Measurements from ENCODE around the gene HEPH.
"Not testable (repeated sequence)": the region's sequence is repeated elsewhere in the genome, so short reads cannot be mapped to it uniquely, and the experiment has no call there.

HEPH gene

DNA sequence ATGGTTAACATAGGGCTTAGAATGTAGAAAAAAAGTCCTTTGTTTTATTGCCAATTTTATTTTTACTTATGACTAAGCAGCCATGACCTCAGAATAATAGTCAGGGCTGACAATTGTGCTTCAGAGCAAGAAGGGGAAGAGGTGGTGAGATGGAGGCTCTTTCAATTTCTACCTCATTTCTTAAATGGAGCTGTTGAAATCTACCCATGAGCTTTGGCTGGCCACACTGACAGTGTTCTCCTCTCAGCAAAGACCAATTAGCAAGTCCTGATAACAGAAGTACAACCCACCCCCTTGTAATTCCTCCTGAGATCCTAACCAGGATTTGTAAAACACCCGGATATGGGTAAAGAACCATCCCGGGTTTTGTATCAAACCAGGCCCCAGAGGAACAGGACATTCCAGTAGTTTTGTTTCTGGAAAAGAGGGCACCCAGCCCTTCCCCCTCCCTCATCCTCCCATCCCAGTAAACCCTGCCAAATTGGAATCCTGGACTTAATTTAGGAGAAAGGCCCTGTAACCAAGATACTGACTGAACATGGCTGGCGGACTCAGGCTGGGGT is at the start of gene HEPH:
TSS of gene HEPH (plus strand) at position 399 of the 563 bp plus-strand sequence. CDS start 6,324 bp downstream, outside the sequence.
- Histone ChIP-seq H3K36me3 (ENCODE audit: control insufficient read depth, insufficient read depth, low read length) (no peaks in the 10 kb centered on the region), H3K27ac (ENCODE audit: low read length) (no peak within 1 kb of the TSS), H3K4me1 (ENCODE audit: control insufficient read depth, insufficient read depth, low read length) (no peaks in the 10 kb centered on the region), H3K27me3 (ENCODE audit: control insufficient read depth, insufficient read depth, low read length) (no peaks in the 10 kb centered on the region), H3K9me3 (ENCODE audit: control insufficient read depth, insufficient read depth, low read length) (no peaks in the 10 kb centered on the region), H3K4me3 (ENCODE audit: low read length) (peak within 1 kb of the TSS; percentile 47; the same call in 1 of the 2 replicates)
- DNase-seq (ENCODE audit: low read depth, low spot score) = no peak
- WGBS (ENCODE audit: insufficient coverage, insufficient read length) = no CpG with 5 or more reads among the region's 3 CpGs

DNA sequence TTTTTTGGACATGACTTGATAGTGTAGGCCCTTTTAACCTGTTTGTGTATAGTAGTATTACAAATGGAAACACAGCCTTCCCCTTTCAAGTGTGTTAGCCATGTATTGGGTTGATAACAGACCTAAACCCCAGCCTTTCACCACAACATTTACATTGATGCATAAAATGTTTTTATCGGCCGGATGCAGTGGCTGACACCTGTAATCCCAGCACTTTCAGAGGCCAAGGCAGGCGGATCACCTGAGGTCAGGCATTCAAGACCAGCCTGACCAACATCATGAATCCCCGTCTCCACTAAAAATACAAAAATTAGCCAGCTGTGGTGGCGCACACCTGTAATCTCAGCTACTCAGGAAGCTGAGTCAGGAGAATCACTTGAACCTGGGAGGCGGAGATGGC is 45.3 kb upstream of the HEPH start:
- not testable (repeated sequence) for H3K27me3 ChIP-seq (ENCODE audit: control insufficient read depth, insufficient read depth, low read length); DNase-seq (ENCODE audit: low read depth, low spot score); H3K4me1 ChIP-seq (ENCODE audit: control insufficient read depth, insufficient read depth, low read length); H3K4me3 ChIP-seq (ENCODE audit: low read length); H3K9me3 ChIP-seq (ENCODE audit: control insufficient read depth, insufficient read depth, low read length); H3K36me3 ChIP-seq (ENCODE audit: control insufficient read depth, insufficient read depth, low read length); H3K27ac ChIP-seq (ENCODE audit: low read length)
- WGBS (ENCODE audit: insufficient coverage, insufficient read length) = no CpG with 5 or more reads among the region's 6 CpGs

DNA sequence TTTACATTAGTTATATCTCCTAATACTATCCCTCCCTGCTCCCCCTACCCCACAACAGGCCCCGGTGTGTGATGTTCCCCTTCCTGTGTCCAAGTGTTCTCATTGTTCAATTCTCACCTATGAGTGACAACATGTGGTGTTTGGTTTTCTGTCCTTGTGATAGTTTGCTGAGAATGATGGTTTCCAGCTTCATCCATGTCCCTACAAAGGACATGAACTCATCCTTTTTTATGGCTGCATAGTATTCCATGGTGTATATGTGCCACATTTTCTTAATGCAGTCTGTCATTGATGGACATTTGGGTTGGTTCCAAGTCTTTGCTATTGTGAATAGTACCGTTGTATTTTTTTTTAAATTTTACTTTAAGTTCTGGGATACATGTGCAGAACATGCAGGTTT is 42.7 kb upstream of the HEPH start:
- H3K4me1 ChIP-seq (ENCODE audit: control insufficient read depth, insufficient read depth, low read length); DNase-seq (ENCODE audit: low read depth, low spot score); H3K36me3 ChIP-seq (ENCODE audit: control insufficient read depth, insufficient read depth, low read length); H3K27me3 ChIP-seq (ENCODE audit: control insufficient read depth, insufficient read depth, low read length); H3K9me3 ChIP-seq (ENCODE audit: control insufficient read depth, insufficient read depth, low read length); H3K27ac ChIP-seq (ENCODE audit: low read length); H3K4me3 ChIP-seq (ENCODE audit: low read length): not testable (repeated sequence)
- no CpG with 5 or more reads among the region's 2 CpGs for WGBS (ENCODE audit: insufficient coverage, insufficient read length)

GRCh38 chrX:66126662-66127061 is 37.4 kb upstream of the HEPH start:
- Histone ChIP-seq H3K27me3 (ENCODE audit: control insufficient read depth, insufficient read depth, low read length) (no peaks in the 10 kb centered on the region), H3K4me3 (ENCODE audit: low read length) (no peak overlapping the region), H3K4me1 (ENCODE audit: control insufficient read depth, insufficient read depth, low read length) (no peaks in the 10 kb centered on the region), H3K36me3 (ENCODE audit: control insufficient read depth, insufficient read depth, low read length) (no peaks in the 10 kb centered on the region), H3K27ac (ENCODE audit: low read length) (no peak overlapping the region), H3K9me3 (ENCODE audit: control insufficient read depth, insufficient read depth, low read length) (no peaks in the 10 kb centered on the region)
- WGBS (ENCODE audit: insufficient coverage, insufficient read length) = no CpG with 5 or more reads among the region's 3 CpGs
- no peak for DNase-seq (ENCODE audit: low read depth, low spot score)

GRCh38 chrX:66130469-66130868 is 33.6 kb upstream of the HEPH start:
- Histone ChIP-seq H3K4me1 (ENCODE audit: control insufficient read depth, insufficient read depth, low read length) (no peaks in the 10 kb centered on the region), H3K27ac (ENCODE audit: low read length) (no peak overlapping the region), H3K4me3 (ENCODE audit: low read length) (no peak overlapping the region), H3K27me3 (ENCODE audit: control insufficient read depth, insufficient read depth, low read length) (no peaks in the 10 kb centered on the region), H3K9me3 (ENCODE audit: control insufficient read depth, insufficient read depth, low read length) (no peaks in the 10 kb centered on the region), H3K36me3 (ENCODE audit: control insufficient read depth, insufficient read depth, low read length) (no peaks in the 10 kb centered on the region)
- no peak for DNase-seq (ENCODE audit: low read depth, low spot score)

DNA sequence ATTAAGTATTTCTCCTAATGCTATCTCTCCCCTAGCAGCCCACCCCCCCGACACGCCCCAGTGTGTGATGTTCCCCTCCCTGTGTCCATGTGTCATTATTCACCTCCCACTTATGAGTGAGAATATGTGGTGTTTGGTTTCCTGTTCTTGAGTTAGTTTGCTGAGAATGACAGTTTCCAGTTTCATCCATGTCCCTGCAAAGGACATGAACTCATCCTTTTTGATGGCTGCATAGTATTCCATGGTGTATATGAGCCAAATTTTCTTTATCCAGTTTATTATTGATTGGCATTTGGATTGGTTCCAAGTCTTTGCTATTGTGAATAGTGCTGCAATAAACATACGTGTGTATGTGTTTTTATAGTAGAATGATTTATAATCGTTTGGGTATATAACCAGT is 28.8 kb upstream of the HEPH start:
- DNase-seq (ENCODE audit: low read depth, low spot score); H3K9me3 ChIP-seq (ENCODE audit: control insufficient read depth, insufficient read depth, low read length); H3K4me1 ChIP-seq (ENCODE audit: control insufficient read depth, insufficient read depth, low read length); H3K27ac ChIP-seq (ENCODE audit: low read length); H3K27me3 ChIP-seq (ENCODE audit: control insufficient read depth, insufficient read depth, low read length); H3K4me3 ChIP-seq (ENCODE audit: low read length); H3K36me3 ChIP-seq (ENCODE audit: control insufficient read depth, insufficient read depth, low read length): not testable (repeated sequence)
- no CpG with 5 or more reads among the region's 4 CpGs for WGBS (ENCODE audit: insufficient coverage, insufficient read length)

DNA sequence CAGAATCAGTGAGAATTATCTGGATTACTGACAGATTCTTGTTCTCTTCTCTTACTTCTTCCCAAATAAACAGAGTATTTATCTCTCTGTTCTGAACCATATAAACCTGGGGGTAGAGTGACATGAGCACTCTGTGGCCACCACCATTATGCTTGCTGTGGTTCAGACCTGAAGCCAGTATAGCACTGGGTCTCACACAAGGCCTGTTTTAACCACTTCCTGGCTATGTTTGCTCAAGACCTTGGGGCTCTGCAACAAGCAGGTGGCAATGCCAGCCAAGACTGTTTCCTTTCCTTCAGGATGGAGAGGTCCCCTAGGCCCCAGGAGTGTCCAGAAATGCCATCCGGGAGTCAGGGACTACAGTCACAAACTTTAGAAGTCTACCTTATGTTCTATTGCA is 21.7 kb upstream of the HEPH start:
- no peaks in the 10 kb centered on the region for H3K36me3 ChIP-seq (ENCODE audit: control insufficient read depth, insufficient read depth, low read length)
- no CpG with 5 or more reads among the region's 1 CpG for WGBS (ENCODE audit: insufficient coverage, insufficient read length)

DNA sequence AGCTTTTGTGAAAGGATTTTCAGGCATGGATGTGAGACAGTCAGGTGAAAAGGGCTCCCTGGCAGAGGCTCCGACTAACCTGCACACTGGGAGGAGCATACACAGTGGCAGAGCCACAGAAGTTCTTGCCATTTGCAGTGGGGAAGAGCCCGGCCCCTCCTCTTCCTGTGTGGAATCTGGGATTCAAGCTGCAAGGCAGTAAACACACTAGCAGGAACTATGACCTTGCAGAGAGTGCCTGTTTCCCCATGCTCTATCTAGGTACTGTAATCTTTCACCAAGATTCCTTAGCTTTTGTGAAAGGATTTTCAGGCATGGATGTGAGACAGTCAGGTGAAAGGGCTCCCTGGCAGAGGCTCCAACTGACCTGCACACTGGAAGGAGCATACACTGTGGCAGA is 19.8 kb upstream of the HEPH start:
- Histone ChIP-seq H3K27ac (ENCODE audit: low read length) (no peak overlapping the region), H3K27me3 (ENCODE audit: control insufficient read depth, insufficient read depth, low read length) (no peaks in the 10 kb centered on the region), H3K9me3 (ENCODE audit: control insufficient read depth, insufficient read depth, low read length) (no peaks in the 10 kb centered on the region), H3K4me1 (ENCODE audit: control insufficient read depth, insufficient read depth, low read length) (no peaks in the 10 kb centered on the region), H3K36me3 (ENCODE audit: control insufficient read depth, insufficient read depth, low read length) (no peaks in the 10 kb centered on the region), H3K4me3 (ENCODE audit: low read length) (no peak overlapping the region)
- WGBS (ENCODE audit: insufficient coverage, insufficient read length) = no CpG with 5 or more reads among the region's 2 CpGs
- DNase-seq (ENCODE audit: low read depth, low spot score) = no peak

More for the DNA sequence above, 21.7 kb upstream of the HEPH start:
- DNase-seq (ENCODE audit: low read depth, low spot score) = no peak
- H3K4me3 ChIP-seq (ENCODE audit: low read length) = no peak overlapping the region
- H3K27ac ChIP-seq (ENCODE audit: low read length) = no peak overlapping the region
- H3K4me1 ChIP-seq (ENCODE audit: control insufficient read depth, insufficient read depth, low read length) = no peaks in the 10 kb centered on the region
- no peaks in the 10 kb centered on the region for H3K9me3 ChIP-seq (ENCODE audit: control insufficient read depth, insufficient read depth, low read length)
- no peaks in the 10 kb centered on the region for H3K27me3 ChIP-seq (ENCODE audit: control insufficient read depth, insufficient read depth, low read length)

DNA sequence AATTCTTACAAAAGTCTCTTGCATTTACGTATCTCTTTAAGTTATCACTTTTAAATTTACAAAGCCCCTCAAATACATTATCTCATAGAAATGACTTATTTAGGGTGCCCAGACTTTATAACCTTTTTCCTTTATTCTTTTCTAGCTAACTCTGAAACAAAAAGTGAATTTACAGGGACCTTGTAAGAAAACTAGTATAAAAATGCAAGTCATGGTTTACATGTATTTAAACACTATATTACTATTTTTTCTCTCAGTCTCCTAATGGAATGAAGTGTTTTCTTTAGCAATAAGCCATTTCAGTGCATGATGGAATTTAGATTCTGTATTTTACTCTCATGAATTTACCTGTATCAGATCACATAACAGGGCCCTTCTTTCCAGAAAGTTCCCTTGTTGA is 14.5 kb upstream of the HEPH start:
- WGBS (ENCODE audit: insufficient coverage, insufficient read length) = no CpG with 5 or more reads among the region's 1 CpG
- Histone ChIP-seq H3K27me3 (ENCODE audit: control insufficient read depth, insufficient read depth, low read length) (no peaks in the 10 kb centered on the region), H3K4me3 (ENCODE audit: low read length) (no peak overlapping the region), H3K36me3 (ENCODE audit: control insufficient read depth, insufficient read depth, low read length) (no peaks in the 10 kb centered on the region), H3K27ac (ENCODE audit: low read length) (no peak overlapping the region), H3K4me1 (ENCODE audit: control insufficient read depth, insufficient read depth, low read length) (no peaks in the 10 kb centered on the region), H3K9me3 (ENCODE audit: control insufficient read depth, insufficient read depth, low read length) (no peaks in the 10 kb centered on the region)
- DNase-seq (ENCODE audit: low read depth, low spot score) = no peak

- Histone ChIP-seq H3K4me1 (ENCODE audit: control insufficient read depth, insufficient read depth, low read length) (no peaks in the 10 kb centered on the region), H3K4me3 (ENCODE audit: low read length) (no peak overlapping the region), H3K9me3 (ENCODE audit: control insufficient read depth, insufficient read depth, low read length) (no peaks in the 10 kb centered on the region), H3K36me3 (ENCODE audit: control insufficient read depth, insufficient read depth, low read length) (no peaks in the 10 kb centered on the region), H3K27me3 (ENCODE audit: control insufficient read depth, insufficient read depth, low read length) (no peaks in the 10 kb centered on the region), H3K27ac (ENCODE audit: low read length) (no peak overlapping the region)
- no peak for DNase-seq (ENCODE audit: low read depth, low spot score)
These were observed 13.9 kb upstream of the HEPH start for GRCh38 chrX:66150163-66150562.

DNA sequence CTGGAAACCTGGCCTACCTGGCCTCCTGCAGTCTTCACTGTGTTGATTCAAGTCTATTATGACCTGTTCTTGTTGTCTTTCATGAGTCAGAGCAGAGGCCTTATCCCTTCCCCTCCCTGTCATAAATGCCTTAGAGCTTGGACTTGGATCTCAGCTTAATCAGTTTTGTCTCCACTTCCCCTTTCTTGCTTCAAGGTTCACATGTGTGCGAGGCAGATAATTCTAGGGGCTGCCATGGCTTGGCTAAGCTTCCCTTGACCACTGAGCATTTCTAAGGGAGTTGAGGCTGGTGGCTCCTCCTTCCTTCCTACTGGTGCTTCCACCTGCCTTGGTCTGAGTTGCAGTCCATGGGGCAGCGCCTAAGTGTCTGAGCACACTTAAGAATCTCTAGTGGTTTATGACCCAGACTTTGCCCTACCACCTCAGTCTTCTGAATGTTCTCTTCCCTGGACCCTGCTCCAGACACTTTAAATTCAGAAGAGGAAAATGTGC is 1.7 kb upstream of the HEPH start:
- DNase-seq (ENCODE audit: low read depth, low spot score) = no peak
- Histone ChIP-seq H3K9me3 (ENCODE audit: control insufficient read depth, insufficient read depth, low read length) (no peaks in the 10 kb centered on the region), H3K27me3 (ENCODE audit: control insufficient read depth, insufficient read depth, low read length) (no peaks in the 10 kb centered on the region), H3K27ac (ENCODE audit: low read length) (no peak overlapping the region), H3K4me3 (ENCODE audit: low read length) (no peak overlapping the region), H3K36me3 (ENCODE audit: control insufficient read depth, insufficient read depth, low read length) (no peaks in the 10 kb centered on the region), H3K4me1 (ENCODE audit: control insufficient read depth, insufficient read depth, low read length) (no peaks in the 10 kb centered on the region)
- no CpG with 5 or more reads among the region's 2 CpGs for WGBS (ENCODE audit: insufficient coverage, insufficient read length)
